ENCODE measurements around the gene TUBA4B.

DNA sequence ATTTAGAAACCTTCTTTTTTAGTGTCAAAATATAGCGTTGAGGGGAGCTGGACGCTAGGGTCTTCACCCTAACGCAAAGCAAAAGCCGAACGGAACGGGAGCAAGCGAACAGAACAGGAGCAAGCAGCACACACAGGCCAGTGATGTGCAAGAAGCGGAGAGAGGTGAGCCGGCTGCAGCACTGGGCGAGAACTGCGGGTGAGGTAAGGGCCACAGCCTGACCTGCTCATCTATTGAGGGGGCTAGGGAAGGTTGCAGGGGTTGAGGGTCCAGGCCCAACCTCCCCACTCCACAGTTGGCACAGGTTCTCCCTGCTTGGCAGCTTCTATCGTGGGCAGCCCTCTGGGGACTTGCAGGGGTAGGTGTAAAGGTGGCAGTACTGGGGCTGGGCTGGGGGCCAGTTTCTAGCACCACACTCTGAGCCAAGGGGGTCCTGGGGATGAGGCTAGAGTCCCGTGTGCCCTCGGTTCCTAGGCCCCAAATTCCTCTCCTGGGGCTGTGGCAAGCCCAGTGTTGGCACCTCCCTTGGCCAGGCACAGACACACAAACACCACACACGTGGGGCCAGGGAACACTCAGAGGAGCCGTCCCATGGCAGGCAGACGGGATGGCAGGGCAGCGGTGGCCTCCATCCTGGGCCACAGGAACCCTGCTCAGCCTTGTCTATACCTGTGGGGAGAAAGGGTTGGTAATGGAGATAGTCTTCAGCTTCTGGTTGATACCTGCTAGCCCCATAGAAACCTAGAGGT lies 33.1 kb upstream of the TUBA4B start:
- TF ChIP-seq, protein P1, sequence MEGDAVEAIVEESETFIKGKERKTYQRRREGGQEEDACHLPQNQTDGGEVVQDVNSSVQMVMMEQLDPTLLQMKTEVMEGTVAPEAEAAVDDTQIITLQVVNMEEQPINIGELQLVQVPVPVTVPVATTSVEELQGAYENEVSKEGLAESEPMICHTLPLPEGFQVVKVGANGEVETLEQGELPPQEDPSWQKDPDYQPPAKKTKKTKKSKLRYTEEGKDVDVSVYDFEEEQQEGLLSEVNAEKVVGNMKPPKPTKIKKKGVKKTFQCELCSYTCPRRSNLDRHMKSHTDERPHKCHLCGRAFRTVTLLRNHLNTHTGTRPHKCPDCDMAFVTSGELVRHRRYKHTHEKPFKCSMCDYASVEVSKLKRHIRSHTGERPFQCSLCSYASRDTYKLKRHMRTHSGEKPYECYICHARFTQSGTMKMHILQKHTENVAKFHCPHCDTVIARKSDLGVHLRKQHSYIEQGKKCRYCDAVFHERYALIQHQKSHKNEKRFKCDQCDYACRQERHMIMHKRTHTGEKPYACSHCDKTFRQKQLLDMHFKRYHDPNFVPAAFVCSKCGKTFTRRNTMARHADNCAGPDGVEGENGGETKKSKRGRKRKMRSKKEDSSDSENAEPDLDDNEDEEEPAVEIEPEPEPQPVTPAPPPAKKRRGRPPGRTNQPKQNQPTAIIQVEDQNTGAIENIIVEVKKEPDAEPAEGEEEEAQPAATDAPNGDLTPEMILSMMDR (IDR thresholded peaks at IDR 0.05) = no peak
- no peak for TF ChIP-seq POLR2A (IDR thresholded peaks at IDR 0.05)
